Stimulated activated CD4-positive, alpha-beta T cell treated with anti-CD3 and anti-CD28 coated beads, Interleukin-4, amount 100 ng/mL, for 1 hour (primary cell): ENCODE measurements around the gene NCOA4.
"Not testable (repeated sequence)": the region's sequence is repeated elsewhere in the genome, so short reads cannot be mapped to it uniquely, and the experiment has no call there.

ENCODE experiments used
- DNase-seq: peaks from one replicate; pipeline ENCODE4 v3.0.0-alpha.2; 2020

Gene NCOA4

DNA sequence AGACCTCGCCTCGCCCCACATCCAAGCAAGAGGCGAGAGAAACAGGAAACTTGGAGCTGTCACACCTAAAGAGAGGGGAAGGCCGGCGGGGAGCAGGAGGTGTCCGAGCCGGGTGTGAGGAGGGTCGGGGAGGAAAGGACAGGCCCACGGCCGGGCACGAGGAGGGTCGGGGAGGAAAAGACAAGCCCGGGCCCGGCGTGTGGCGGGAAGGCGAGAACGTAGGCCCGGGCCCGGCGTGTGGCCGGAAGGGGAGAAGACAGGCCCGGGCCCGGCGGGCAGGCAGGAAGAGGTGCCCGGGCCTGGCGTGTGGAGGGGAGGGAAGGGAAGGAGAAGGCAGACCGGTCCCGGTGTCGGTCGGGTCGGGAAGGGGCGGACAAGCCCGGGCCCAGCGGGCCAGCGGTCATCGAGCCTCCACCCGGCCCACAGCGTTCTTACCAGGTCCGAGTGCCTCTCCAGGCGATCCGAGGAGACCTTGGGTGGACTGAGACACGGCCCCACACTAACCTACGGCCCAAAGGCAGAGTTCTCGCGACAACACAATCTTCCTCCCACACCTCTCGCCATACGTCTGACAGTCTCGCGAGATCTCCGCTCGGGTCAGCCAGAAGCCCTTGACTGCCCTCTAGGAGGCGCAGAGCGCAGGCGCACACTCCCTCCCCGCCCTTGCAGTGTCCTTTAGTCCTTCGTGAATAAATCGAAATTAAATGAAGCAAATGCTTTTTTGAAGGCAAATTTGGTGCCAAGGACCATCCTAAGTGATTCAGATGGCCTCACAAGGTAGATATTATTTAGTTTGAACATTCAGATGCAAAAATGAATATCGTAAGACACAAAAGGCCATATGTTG lies at the start of gene NCOA4:
Gene NCOA4 (minus strand): TSS at position 533 of the 847 bp plus-strand sequence. CDS start 13,943 bp downstream, outside the sequence.
- peak; percentile 95 for DNase-seq

DNA sequence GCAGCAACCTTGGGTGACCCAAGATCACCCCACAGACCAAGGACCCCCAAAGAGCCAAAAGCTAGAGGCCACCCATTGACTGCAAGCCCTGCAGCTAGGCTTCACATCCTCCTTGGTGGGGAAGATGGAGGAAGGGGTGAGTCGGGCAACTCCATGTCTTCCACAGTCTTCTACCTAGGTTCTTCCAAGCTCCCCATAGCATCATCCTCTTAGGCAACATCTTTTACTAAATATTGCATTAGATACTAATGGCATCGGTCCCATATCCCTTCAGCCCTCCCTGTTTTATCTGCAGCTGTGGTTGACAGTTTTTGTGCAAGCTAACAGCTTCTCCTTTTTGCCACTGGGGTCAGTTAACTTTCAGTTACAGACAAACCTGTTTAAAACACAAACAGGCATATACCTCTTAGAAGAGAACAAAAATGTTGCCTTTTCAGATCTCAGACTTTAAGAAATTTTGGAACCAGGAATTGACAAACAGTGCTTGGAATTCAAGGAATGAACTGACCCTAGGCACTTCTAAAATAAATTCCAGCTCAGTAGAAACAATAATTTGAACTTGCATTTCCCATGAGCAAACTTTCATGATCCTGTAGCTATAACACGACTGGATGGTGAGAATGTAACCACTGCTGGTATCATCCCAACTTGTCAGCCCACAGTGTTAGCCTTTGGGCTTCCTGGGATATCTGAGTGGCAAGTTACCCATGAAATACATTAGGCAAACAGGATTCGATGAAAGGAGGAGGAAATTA lies 49.6 kb upstream of the NCOA4 start:
- DNase-seq = no peak

DNA sequence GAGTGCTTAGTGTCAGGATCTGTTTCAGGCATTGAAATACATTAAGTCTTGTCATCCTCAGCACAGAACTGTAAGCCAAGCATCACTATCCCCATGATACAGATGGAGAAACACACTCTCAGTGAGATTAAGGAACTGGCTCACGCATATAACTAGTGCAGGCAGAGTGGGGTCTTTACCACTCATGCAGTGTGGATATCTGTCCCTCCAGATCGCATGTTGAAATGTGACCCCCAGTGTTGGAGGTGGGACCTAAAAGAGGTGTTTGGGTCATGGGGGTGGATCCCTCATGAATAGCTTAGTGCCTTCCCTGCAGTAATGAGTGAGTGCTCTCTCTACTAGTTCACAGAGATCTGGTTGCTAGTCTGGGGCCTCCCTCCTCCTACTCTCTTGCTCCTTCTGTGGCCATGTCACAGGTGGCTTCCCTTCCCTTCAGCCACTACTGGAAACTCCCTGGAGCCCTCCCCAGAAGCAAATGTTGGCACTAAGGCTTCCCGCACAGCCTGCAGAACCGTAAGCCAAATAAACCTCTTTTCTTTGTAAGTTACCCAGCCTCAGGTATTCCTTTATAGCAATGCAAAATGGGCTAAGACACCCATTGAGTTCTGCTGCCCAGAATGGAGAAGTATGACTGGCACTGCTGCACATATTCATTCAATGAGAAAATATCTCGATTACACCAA lies 47.4 kb upstream of the NCOA4 start:
- DNase-seq = no peak

DNA sequence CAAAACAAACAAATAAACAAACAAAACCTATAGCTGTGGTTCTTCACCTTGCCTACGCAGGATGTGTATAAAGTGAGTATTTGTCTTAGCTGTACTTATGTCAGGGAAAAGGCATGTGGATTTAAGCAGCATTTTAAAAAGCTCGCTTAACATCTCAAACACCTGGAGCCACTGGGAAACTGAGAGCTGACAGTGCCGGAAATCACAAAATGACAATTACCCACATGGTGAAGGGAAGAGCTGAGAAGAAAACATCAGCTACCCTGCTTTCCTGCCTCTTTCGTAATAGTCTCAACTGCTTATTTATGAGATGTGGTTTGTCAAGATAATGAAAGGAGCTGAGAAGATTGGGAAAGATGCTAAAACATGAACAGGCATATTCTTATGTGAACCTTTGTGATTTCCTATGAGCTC lies 46.7 kb upstream of the NCOA4 start:
- DNase-seq = no peak

DNA sequence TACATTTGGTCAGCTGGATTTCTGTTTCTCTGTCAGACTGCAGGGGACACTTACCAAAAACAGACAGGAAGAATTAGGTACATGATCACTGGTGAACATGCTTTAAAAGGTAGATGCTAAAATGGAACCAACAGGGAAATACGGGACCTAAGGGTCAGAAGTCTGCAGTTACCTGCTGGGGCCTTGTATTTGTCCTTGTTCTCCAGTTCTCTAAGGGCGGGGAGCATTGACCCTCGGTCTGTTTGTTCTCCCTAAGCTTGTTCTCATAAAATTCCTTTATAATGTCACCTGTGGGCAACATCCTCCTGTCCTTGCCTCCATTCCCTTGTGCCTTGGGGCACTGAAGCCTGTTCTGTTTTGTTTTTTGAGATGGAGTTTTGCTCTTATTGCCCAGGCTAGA lies 45.4 kb upstream of the NCOA4 start:
- DNase-seq = no peak

DNA sequence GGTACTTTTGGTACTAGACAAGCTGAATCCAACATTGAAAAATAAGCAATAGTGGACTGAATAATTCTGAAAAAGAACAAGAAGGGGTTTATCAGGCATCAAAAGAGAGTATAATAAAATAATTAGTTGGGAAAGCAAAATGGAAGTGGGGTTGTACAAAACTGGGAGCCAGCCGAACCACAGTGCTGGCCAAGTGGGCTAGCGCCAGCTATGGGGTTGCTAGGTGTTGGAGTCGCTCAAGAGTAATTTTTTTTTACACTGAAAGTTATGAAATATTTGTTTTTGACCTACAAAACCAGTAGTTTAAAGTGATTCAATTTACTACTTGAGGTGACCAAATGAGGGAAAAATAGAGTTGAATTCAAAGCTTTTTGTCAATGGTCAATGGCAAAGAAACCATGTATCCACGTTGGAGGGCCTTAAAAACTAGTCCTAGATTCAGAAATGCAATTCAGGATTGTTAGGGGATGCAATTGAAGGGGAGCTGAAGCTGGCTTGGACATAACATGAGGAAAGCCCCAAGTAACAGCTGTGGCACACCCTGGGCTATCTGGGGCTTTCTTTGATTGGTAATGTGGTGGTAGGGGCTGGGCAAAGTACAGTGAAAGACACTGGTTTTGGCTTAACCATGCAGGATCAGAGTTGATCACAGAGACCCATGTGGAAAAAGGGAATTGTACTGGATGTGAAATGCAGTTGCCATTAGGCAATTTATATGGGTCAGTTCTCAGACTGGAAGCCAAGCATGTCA lies 43.9 kb upstream of the NCOA4 start:
- DNase-seq = no peak

DNA sequence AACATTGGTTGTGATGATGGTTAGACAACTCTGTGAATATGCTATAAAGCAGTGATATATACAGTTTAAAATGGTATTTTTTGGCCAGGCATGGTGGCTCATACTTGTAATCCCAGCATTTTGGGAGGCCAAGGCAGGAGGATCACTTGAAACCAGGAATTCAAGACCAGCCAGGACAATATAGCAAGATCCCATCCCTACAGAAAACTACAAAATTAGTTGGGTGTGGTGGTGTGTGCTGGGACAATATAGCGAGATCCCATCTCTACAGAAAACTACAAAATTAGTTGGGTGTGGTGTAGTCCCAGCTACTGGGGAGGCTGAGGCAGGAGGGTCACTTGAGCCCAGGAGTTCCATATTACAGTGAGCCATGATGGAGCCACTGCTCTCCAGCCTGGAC lies 43.1 kb upstream of the NCOA4 start:
- no peak for DNase-seq

DNA sequence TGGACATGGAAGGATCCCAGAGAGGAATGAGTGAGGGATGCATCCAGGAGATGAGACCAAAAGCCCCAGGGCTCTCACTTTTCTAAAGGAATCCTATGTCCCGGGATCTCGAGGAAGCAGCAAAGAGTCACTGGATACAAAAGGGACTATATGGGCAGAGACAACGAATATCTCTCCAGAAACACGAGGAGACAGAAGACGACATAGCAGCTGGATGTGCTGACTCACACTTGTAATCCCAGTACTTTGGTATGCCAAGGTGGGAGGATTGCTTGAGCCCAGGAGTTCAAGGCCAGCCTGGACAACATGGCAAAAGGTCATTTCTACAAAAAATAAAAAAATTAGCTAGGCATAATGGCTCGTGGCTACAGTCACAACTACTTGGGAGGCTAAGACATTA lies 40.3 kb upstream of the NCOA4 start:
- DNase-seq = no peak

DNA sequence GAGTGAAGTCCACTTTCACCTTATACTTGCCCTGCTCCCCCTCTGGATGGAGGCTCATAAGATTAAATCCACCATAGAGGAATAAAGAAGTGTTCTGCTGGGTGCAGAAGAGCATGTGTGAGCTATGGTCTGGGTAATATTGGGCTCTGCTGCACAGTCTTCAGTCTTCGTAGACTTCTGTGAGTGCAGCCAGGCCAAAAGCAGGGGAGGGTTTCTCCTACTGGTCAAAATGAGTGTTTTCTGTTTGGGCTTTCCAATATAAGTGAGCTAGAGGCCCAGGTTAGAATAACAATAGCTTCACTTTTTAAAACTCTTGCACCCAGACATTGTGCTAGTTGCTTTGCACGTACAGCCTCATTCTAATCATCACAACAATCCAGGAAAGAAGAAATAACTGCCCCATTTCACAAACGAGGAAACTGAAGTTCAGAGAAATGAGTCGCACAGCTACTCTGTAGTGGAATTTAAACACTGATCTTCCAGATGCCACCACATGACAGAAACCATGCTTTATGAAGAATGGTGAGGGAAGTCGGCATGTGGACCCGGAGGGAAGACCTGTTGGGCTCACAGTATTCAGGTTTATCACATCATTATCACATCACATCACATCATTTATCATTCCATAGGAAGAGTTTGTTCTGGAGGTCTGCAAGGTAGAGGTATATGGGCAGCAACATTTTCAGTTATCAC lies 39.5 kb upstream of the NCOA4 start:
- DNase-seq = no peak

DNA sequence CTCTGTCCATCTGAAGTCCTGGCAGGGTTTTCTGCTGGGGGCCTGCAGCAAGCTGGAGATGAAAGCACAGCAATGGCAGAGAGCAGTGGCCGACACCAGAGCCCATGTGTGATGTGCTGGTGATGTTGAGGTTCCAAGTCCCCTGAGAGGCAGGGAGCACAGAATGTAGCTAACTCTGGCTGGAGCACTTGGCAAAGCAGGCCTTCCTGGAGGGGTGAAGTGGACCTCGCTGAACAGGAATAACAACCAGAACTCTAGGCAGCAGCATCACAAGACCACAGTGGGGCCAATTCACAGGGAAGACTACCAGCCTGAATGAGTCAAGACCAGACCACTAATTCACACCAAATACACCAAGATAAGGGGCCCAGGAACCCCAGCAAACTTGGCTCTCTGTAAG lies 38.5 kb upstream of the NCOA4 start:
- DNase-seq = no peak

DNA sequence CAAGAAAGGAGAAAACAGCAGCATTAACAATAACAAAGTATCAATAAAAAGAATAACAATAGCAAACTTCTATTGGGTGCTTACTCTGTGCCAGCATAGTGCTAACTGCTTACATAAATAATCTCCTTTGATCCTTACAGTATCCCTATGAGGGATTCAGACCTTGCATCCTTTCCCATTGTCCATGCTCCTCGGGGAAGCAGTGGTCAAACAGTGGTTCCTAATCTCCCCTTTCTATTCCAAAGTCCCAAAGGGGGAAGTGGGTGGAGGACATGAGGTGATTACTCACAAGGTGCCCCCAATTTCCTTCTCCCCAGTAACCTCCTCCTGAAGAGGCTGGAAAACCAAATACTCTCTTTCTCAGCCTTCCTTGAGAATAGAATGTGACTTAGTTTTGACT lies 37.7 kb upstream of the NCOA4 start:
- no peak for DNase-seq

DNA sequence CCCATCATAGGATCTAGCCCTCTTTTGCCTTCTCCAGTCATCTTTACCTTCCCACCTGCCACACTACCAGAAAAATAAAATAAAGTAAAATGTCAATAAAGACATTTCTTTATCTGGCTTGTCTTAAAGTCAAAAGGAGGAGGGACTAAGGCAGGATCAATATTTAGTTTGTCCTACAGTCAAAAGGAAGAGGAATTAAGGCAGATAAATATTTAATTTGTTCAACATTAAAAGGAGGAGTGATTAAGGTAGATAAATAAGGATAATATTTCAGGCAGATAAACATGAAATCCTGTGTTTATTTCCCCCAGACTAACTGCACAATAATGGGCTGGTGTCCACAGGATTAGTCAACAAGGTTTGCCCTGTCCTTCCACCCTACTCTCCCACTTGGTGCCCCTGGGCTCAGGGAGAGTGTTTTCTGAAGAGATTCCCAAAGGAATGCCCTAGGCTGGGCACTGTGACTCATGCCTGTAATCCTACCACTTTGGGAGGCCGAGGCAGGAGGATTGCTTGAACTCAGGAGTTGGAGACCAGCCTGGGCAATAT lies 33.9 kb upstream of the NCOA4 start:
- no peak for DNase-seq

DNA sequence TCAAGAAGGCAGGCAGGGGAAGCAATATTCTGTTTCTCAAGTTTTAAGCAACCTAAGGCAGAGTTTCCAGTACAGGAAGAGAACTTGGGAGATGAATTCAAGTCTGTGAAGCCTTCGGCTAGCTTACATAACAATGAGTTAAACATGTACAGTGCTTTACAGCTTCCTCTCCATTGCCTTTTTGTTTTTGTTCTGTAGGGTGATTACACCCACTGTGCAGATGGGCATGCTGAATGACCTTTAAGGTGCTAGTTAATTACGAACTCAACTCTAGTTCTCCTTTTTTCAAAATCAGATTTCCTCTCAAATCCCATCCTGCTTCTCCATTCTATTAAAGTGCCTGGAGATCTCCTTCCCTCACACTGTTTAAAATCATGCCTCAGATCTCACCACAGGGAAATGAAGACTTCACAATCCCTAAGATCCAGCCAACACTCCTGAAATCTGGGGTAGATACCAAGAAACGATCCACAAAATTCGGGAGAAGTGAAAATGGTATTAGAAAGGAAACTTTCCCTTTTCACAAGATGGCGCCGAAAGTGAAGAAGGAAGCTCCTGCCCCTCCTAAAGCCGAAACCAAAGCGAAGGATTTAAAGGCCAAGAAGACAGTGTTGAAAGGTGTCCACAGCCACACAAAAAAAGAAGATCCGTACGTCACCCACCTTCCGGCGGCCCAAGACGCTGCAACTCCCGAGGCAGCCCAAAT lies 32.5 kb upstream of the NCOA4 start:
- no peak for DNase-seq

DNA sequence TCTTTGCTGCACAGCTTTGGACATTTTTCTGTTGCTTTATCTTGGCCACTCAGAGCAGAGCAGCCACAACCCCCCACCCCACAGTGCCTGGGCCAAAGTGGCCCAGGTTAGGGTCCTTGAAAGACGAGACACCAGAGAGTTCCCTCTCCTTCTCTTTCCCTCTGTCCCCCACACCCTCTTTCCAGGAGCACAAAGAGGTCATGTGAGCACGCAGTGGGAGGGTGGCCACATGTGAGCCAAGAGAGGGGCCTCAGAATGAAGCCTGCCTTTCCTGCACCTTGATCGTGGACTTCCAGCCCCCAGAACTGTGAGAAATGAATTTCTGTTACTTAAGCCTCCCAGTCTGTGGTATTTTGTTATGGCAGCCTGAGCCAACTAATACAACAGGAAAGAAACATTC lies 30.3 kb upstream of the NCOA4 start:
- no peak for DNase-seq

DNA sequence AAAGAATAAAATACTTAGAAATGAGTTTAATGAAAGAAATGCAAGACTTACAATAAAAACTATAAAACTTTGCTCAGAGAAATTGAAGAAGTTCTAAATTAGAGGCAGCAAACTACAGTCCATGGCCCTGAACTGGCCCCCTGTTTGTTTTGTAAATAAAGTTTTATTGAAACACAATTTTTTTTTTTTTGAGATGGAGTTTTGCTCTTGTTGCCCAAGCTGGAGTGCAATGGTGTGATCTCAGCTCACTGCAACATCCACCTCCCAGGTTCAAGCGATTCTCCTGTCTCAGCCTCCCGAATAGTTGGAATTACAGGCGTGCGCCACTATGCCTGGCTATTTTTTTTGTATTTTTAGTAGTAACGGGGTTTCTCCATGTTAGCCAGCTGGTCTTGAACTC lies 27.5 kb upstream of the NCOA4 start:
- not testable (repeated sequence) for DNase-seq

DNA sequence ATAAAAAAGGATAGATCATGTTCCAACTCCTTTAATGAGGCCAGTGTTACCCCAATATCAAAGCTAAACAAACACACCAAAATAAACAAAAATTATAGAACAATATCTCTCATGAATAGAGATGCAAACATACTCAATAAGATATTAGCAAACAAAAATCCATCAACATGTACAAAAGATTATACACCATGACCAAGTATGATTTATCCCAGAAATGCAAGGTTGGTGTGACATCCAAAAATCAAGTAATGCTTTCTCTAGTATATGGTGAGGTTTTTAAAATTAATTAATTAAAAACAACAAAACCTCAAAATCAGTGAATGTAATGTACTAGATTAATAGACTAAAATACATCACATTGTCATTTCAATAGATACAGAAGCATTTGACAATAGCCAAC lies 26.6 kb upstream of the NCOA4 start:
- no peak for DNase-seq

DNA sequence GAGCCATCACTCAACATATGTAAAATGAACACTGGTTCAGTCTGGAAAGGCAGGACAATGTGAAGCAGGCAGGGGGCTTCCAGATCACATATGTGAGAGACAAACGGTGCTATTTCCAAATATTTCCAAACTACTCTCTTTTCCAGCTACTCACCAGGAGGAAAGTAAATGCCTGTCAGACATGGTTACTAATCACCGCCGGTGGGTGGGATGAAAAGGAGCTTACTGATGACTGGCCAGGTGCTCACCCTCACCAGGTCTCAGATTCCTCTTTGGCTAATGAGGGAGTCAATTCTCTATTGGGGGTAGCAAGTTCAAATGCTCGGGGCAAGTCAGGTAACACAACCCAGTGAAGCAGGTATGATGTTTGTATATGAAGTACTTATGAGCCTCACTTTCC lies 25.3 kb upstream of the NCOA4 start:
- no peak for DNase-seq

DNA sequence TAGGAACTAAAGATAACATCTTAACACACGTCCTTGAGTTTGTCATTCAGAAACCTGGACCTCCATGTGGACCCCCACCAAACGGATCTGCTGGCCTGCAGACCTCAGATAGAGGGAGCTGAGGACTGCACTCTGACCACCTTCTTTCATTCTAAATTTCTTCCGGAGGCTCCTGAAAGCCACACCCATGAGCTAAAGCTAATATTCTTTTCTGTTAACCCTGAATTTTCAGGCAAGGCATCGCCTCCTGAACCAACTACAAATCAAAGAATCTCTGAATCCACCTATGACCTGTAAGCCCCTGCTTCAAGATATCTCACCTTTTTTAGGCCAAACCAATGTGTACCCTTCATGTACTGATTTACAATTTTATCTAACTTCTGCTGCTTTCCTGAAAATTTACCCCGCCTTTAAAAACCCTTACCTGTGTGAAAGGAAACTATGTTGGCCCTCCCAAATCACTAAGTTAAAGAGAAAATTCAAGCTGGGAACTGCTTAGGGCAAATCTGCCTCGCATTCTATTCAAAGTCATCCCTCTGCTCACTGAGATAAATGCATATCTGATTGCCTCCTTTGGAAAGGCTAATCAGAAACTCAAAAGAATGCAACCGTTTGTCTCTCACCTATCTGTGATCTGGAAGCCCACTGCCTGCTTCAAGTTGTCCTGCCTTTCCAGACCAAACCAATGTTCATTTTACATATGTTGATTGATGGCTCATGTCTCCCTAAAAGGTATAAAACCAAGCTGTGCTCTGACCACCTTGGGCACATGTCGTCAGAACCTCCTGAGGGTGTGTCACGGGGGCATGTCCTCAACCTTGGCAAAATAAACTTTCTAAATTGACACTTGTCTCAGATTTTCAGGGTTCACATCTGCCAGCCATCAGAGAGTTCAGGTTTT lies 23.4 kb upstream of the NCOA4 start:
- DNase-seq = no peak

DNA sequence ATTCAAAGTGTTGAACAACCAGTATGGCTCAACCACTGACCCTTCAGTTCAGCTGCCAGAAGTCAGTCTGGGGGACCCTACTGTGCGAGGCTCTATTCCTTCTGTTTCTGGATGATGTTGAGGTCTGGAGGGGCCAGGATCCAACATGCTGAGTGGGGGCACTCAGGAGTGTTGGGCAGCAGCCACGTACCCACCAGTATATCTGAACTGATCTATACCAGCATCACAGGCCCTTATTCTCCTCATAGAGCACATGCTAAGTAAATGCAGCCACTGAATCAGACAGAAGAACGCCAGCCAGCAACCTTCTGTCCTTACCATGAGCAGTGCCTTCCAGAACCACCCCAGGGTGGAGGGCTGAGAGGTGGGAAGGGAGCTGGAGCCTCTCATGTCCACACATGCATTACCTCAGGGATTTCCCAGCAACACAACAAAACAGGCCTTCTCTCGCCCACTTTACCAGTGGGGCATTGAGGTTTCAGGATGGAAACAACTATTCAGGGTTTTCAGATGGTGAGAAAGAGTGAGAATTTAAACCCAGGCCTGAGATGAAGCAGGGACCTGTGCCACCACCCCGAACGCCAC lies 22.5 kb upstream of the NCOA4 start:
- DNase-seq = no peak
